NCI-H345 treated with DMSO at 0.1 percent for 48 hours (cell line): Measurements from ENCODE around the gene MARCHF5.

Source experiments
- DNase-seq: peaks from one replicate; lab custom pipeline; 2025; ENCODE audit not compliant: unreplicated experiment; lab: John Stamatoyannopoulos, UW

Gene MARCHF5, protein sequence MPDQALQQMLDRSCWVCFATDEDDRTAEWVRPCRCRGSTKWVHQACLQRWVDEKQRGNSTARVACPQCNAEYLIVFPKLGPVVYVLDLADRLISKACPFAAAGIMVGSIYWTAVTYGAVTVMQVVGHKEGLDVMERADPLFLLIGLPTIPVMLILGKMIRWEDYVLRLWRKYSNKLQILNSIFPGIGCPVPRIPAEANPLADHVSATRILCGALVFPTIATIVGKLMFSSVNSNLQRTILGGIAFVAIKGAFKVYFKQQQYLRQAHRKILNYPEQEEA

DNA sequence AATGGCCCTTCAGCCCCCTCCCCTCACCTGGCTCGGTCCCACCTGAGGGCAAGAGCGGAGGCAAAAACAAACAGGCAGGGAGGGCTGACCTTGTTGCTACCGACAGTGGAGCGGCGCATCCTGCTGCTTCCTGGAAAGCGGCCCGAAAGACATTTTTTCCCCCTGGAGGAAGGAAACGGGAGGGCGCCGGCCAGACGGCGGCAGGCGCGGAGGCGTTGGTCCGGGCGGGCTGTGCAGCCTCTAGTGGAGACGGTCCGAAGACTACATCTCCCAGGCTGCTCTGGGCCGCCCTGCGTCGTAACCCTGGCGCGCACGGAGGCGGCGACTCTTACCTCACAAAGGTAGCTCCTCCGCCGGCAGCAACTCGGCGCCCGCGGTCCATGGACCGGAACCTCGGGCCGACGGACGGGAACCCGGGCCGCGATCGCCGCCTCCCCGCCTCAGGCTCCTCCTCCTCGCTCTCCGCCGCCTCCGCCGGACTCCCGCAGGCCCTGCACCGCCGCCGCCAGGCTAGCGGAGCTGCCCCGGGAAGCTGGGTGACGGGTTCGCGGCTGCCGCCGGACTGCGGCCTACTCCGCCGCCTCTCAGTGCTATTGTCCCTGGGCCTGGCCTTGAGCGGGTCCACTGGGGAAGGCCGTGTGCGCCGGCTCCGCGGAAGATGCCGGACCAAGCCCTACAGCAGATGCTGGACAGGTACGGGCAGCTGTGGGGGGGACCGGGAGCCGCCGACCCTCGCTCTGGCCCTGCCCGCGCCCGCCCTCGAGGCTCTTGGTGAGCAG is at the start of gene MARCHF5, which contains the start of gene CPEB3:
MARCHF5 (plus strand) TSS at position 331 of the 779 bp plus-strand sequence; CDS start at position 659, 328 bp downstream.
CPEB3 (minus strand) TSS at position 242 of the 779 bp plus-strand sequence. CDS start 50,728 bp downstream, outside the sequence.
- DNase-seq, result peak; percentile 81

- DNase-seq, result no peak
These were observed 49.5 kb upstream of the MARCHF5 start for GRCh38 chr10:92241501-92241900.

GRCh38 chr10:92242380-92242779 is 48.6 kb upstream of the MARCHF5 start:
- DNase-seq, result no peak

DNA sequence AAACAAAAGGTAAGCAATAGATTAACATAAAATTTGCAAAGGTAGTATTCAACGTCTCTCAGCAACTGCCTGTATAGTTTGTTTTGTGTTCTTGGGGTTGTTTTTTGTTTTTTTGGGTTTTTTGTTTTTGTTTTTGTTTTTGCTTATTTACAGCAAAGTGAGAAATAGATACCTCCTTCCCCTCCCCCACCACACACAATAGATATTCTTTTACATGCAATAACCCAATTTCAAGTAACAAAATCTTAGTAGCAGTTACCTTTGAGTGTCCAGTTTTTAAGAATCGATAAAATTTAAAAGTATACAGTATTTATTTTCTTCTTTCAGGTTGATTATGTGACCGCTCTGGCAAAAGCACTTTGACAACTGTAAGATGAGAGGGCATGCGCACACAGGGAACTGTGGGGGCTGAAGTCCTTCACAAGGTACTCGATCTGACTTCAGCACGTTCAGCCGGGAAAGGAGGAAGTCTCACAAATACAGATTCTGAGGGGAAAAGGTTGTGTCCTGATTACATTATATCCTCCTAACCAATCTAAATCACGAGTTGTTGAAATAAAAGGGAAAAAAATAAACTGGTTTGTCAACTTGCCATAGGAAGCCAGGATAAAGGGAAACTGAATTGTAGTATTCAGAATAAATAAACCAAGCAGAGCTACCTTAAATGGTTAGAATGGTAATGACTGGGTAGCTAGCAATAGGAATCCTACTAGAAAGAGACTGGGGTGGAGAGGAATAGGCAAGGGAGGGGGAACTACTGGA is 47.9 kb upstream of the MARCHF5 start:
- peak; percentile 42 for DNase-seq

DNA sequence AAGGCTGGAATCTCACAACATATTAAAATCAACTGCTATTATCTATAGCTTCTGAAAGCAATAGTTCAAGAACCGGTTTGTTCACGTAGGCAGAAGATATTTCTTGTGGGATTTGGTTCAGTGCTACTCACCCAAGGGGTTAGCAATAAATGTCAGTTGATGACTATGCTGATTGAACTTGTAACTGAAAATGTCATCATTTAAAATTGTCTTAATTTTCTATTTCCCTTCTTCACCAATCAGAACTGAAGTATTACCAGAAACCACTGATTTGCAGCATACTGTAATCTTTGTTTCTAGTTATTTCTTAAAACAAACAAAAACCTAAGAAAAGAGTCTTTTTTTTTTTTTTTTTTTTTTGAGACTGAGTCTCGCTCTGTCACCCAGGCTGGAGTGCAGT is 46.2 kb upstream of the MARCHF5 start:
- no peak for DNase-seq

DNA sequence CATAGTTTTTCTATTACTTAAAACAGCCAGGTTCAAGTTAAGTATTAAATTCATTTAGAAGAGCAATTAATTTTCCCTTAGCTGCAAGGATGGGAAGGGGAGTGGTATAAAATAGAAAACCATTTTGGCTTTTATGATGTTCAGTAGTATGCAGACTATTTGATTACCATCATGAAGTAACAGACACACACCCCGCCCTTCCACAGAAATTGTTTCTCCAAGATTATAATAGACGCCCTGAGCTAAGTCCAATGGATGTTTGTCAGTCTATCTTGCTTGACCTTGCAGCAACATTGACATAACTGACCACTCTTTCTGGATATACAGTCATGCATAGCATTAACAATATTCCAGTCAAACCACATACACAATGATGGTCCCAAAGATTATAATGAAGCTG is 42.4 kb upstream of the MARCHF5 start:
- DNase-seq, result no peak

DNA sequence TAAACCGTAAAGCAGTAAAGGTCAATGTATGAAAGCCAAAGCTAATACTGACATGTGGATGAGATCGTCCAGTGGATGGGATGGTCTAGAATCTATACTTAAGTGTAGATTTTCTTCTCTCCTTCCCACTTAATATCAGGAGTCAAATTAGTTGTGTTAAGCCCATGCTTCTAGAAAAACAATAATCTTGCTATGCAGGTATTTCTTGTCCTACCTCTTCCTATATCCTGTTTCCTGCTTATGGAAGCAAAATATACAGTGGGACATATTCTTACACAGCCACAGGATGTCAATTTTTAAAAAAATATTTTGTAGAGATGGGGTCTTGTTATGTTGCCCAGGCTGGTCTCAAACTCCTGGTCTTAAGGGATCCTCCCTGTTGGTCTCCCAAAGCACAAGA is 27.6 kb upstream of the MARCHF5 start:
- DNase-seq, result no peak

- no peak for DNase-seq
These were observed 26.7 kb upstream of the MARCHF5 start for GRCh38 chr10:92264249-92264648.

DNA sequence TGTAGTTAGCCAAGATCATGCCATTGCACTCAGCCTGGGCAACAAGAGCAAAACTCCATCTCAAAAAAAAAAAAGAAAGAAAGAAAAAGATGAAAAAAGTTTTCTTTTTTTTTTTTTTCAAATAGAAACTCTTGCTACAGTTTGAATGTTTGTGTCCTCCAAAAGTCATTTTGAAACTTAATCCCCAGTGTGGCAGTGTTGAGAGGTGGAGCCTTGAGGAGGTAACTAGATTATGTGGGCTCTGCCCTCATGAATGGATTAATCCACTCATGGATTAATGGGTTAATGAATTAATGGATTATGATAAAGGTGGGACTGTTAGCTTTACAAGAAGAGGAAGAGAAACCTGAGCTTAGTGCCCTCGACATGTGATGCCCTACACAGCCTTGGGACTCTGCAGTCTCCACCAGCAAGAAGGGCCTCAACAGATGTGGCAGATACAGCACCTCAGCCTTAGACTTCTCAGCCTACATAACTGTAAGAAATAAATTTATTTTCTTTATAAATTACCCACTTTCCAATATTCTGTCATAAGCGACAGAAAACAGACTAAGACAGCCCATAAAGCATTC is 25.2 kb upstream of the MARCHF5 start:
- DNase-seq, result no peak

GRCh38 chr10:92267343-92267742 is 23.6 kb upstream of the MARCHF5 start:
- no peak for DNase-seq

- no peak for DNase-seq
These were observed 22.2 kb upstream of the MARCHF5 start for GRCh38 chr10:92268748-92269147.

- DNase-seq, result no peak
These were observed 16.9 kb upstream of the MARCHF5 start for GRCh38 chr10:92274071-92274470.

DNA sequence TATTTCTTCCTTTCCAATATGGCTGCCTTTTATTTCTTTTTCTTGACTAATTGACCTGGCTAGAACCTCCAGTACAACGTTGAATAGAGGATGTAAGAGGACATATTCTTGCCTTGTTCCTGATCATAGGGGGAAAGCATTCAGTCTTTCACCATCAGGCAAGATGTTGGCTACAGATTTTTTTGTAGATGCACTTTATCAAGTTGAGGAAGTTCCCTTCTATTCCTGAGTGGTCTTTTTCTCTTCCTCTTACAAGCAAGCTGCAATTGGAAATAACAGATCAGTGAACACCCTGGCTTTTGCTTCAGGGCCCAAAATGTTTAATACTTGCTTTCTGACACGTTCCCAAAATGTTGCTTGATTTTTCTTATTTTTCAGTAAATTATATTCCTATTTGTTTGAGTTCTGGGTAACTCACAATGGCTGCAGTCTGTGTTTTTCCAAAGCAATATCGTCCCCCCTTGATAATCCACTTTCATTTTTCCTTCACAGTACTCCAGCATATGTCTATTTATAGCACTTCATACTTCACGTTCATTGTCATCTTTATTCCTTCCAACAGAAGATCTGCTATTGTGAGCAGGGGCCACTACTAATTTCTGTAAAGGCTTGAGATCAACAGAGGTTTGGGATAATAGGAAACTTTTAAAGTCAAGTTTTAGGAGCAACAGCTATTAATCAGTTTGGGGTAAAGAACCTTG is 11.8 kb upstream of the MARCHF5 start:
- no peak for DNase-seq

GRCh38 chr10:92284112-92284704 is 6.8 kb upstream of the MARCHF5 start:
- DNase-seq, result no peak

DNA sequence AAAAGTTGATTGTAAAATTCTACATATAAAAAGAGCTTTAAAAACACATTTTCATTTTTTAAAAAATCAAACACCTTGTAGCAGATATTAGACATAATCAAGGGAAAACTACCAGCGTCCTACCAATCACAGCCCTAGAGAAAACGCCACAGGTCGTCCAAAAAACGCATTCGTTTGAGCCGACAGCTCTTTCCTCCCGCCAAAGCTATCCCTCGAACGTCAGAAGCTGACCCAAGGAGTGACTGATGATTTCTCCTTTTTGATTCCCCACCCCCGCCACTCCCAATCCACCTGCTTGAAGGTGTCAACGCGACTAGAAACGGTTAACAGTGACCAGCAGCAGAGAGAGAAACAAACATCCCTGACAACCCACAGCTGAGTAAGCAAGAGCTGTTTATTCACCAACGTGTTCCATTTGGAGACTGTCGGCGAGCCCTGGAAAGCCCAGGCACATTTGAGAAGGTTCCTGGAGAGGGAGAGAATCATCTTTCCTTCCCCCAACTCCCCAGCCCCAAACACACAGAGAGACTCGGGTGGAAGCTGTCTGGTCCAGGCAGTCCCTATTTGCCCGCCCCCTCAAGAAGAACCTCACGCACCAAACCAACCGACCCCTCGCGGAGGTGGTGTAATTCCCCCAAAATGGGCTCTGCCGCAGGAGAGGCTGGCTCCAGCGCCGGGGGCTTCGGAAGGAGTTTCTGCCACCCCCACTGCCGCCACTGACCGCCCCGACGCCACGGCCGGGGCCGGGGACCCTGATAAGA is 711 bp upstream of the MARCHF5 start:
- DNase-seq, result peak; percentile 22

DNA sequence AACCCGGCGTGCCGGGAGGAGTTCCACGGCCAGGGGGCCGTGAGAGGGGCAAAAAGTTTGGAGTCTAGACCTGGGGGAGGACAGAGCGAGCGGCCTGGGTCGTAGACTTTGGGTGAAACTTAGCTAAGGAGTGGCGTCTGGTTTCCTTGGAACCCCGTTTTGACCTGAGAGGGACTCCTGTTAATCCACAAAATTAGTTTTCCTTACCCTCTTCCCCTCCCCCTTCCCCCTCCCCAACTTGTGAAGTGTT is 574 bp downstream of the MARCHF5 start:
- DNase-seq, result no peak

- DNase-seq, result no peak
These were observed 1.2 kb downstream of the MARCHF5 start for GRCh38 chr10:92291921-92292845.

GRCh38 chr10:92298487-92298886 is 7.5 kb downstream of the MARCHF5 start:
- DNase-seq, result no peak

GRCh38 chr10:92303096-92303495 is 12.1 kb downstream of the MARCHF5 start:
- no peak for DNase-seq
